Measurements from ENCODE around the gene COPS3.

GRCh38 chr17:17213775-17214174 lies 67.3 kb downstream of the COPS3 start:
- TF ChIP-seq CTCF (IDR thresholded peaks at IDR 0.05) (no peak), POLR2A (IDR thresholded peaks at IDR 0.05) (no peak)
